Naive thymus-derived CD4-positive, alpha-beta T cell (primary cell): ENCODE data around the gene HOXA10. TPM values are rescaled to one million over a fixed set of nuclear protein-coding genes. Genes with fewer than 3 reads are reported as not detected.
A peak's percentile ranks its signal among the peaks of the same experiment; 100 is the strongest.

ENCODE experiments used
- ATAC-seq: fragments of 150-1000 bp; cut with Tn5 transposase; 2 replicates; pipeline ENCODE4 v1.10.0; 2021; ENCODE audit warnings: mild to moderate bottlenecking, moderate library complexity
- CTCF ChIA-PET: fragments of 350-600 bp; sonication (Branson Sonifier 250); formaldehyde crosslinking; loops from one replicate; lab custom pipeline; 2021; ENCODE audit warnings: antibody characterized with exemption; lab: Charles Lee
- POLR2A ChIA-PET: fragments of 350-600 bp; sonication (Branson Sonifier 250); formaldehyde crosslinking; loops from one replicate; lab custom pipeline; 2021; ENCODE audit warnings: antibody characterized with exemption, inconsistent platforms; lab: Charles Lee
- DNase-seq, 9 donors: peaks; one replicate each; pipeline versions ENCODE4 v3.0.0 to v3.0.0-alpha.2; 2020 to 2022; ENCODE audit warnings: mixed read lengths in 1 of 9
- H3K27ac ChIP-seq: one replicate; pipeline ENCODE4 v1.7.0; 2013; ENCODE audit warnings: mild to moderate bottlenecking, low read depth, low read length, moderate library complexity
- H3K27me3 ChIP-seq, 2 donors: one replicate each; pipeline ENCODE4 v1.7.0; 2013; ENCODE audit warnings: low read length in 2 of 2, mild to moderate bottlenecking in 2 of 2, moderate library complexity in 2 of 2; ENCODE audit not compliant: control insufficient read depth in 2 of 2, insufficient read depth in 2 of 2
- H3K36me3 ChIP-seq, 3 experiments: 1 replicate in 2 of 3; 2 replicates in 1 of 3; pipeline ENCODE4 v1.7.0; 2013; ENCODE audit warnings: low read length in 3 of 3, mild to moderate bottlenecking in 3 of 3, moderate library complexity in 1 of 3; ENCODE audit not compliant: insufficient read depth in 3 of 3, control insufficient read depth in 2 of 3
- H3K4me1 ChIP-seq, 2 donors: one replicate each; pipeline ENCODE4 v1.7.0; 2013; ENCODE audit warnings: low read length in 2 of 2, mild to moderate bottlenecking in 2 of 2, moderate library complexity in 1 of 2; ENCODE audit not compliant: control insufficient read depth in 2 of 2, insufficient read depth in 2 of 2
- H3K4me3 ChIP-seq: 2 replicates; pipeline ENCODE4 v1.7.0; 2013; ENCODE audit warnings: mild to moderate bottlenecking, low read length
- H3K9me3 ChIP-seq, 3 experiments: 1 replicate in 2 of 3; 2 replicates in 1 of 3; pipeline ENCODE4 v1.7.0; 2013; ENCODE audit warnings: low read length in 3 of 3; ENCODE audit not compliant: control insufficient read depth in 2 of 3
- H3K27ac Mint-ChIP-seq, 9 donors: one replicate each; pipeline ENCODE4 v1.8.0; 2020 to 2022; ENCODE audit warnings: mixed read lengths in 9 of 9, mild to moderate bottlenecking in 8 of 9, moderate library complexity in 5 of 9, inconsistent platforms in 2 of 9
- H3K27me3 Mint-ChIP-seq, 5 donors: one replicate each; pipeline ENCODE4 v1.8.0; 2021 to 2022; ENCODE audit warnings: mixed read lengths in 5 of 5, mild to moderate bottlenecking in 1 of 5
- H3K36me3 Mint-ChIP-seq, 5 donors: one replicate each; pipeline ENCODE4 v1.8.0; 2020 to 2022; ENCODE audit warnings: mixed read lengths in 5 of 5, mild to moderate bottlenecking in 3 of 5, inconsistent platforms in 1 of 5
- H3K4me1 Mint-ChIP-seq, 7 donors: one replicate each; pipeline ENCODE4 v1.8.0; 2020 to 2022; ENCODE audit warnings: mixed read lengths in 7 of 7, mild to moderate bottlenecking in 3 of 7, inconsistent platforms in 1 of 7
- H3K4me3 Mint-ChIP-seq, 10 donors: one replicate each; pipeline ENCODE4 v1.8.0; 2020 to 2022; ENCODE audit warnings: mild to moderate bottlenecking in 10 of 10, mixed read lengths in 10 of 10, moderate library complexity in 6 of 10, inconsistent platforms in 2 of 10
- H3K9me3 Mint-ChIP-seq, 11 donors: one replicate each; pipeline ENCODE4 v1.8.0; 2020 to 2022; ENCODE audit warnings: mixed read lengths in 11 of 11, mild to moderate bottlenecking in 4 of 11, inconsistent platforms in 1 of 11, moderate library complexity in 1 of 11
- intact Hi-C, 2 donors: fragments of 100-400 bp; cut with micrococcal nuclease; formaldehyde crosslinking; loops; one replicate each; pipeline ENCODE4 v1.15.1; 2023
- polyA plus RNA-seq, 2 donors: library from polyadenylated mRNA; unstranded; fragments of 300-500 nt; fragmentation: Illumina TruSeq; gene quantifications; one replicate each; pipeline ENCODE4 v1.2.3, GENCODE V29; 2021
- total RNA-seq, 6 experiments: library from RNA in 5 of 6; stranded (reverse) in 5 of 6; gene quantifications; 1 replicate in 5 of 6; 2 replicates in 1 of 6; pipeline ENCODE4 v1.2.3 and lab custom pipeline; 2021 to 2026

Gene HOXA10
- total and polyA plus RNA-seq, 7 experiments from 2014 or later: 0.66 TPM; not detected in 6

GRCh38 chr7:27153526-27153925, 20.6 kb downstream of the HOXA10 start:
- peaks cover 0 to 3% (median 0%) of the 10 kb centered on the region in 5 donors for H3K36me3 Mint-ChIP-seq

GRCh38 chr7:27152816-27153442, 21.2 kb downstream of the HOXA10 start:
- Histone ChIP-seq H3K27me3 (peaks cover 59 to 79% of the 10 kb centered on the region in 2 donors), H3K4me1 (peaks cover 40 to 52% of the 10 kb centered on the region in 2 donors), H3K27ac (no peak overlapping the region), H3K9me3 (no peaks in the 10 kb centered on the region), H3K36me3 (no peaks in the 10 kb centered on the region), H3K4me3 (no peak overlapping the region)
- ChIA-PET CTCF (interaction anchor here (1.3 kb wide), 1 partner anchor 10 kb away, joined by 4 read pairs; no protein-coding TSS in a partner anchor), POLR2A (no interaction called here)
- peaks cover 0 to 7% (median 0%) of the 10 kb centered on the region in 11 donors for H3K9me3 Mint-ChIP-seq
- peaks cover 73 to 96% (median 90%) of the 10 kb centered on the region in 5 donors for H3K27me3 Mint-ChIP-seq
- intact Hi-C loops: loop anchor here (5.0 kb wide), 1 partner anchor 34 kb away; the partner anchor contains the start of gene HOXA11 (in 2 of the 2)
- peaks cover 0 to 3% (median 0%) of the 10 kb centered on the region in 5 donors for H3K36me3 Mint-ChIP-seq
- no peak for DNase-seq
- no peak for ATAC-seq
- H3K4me1 Mint-ChIP-seq: peaks cover 24 to 68% (median 49%) of the 10 kb centered on the region in 7 donors
- peak overlapping the region in 3 of 10 donors; percentile 28 to 80 (median 76) for H3K4me3 Mint-ChIP-seq
- peak overlapping the region in 1 of 9 donors; percentile 48 for H3K27ac Mint-ChIP-seq

More at GRCh38 chr7:27153526-27153925, 20.6 kb downstream of the HOXA10 start:
- Mint-ChIP-seq H3K9me3 (peaks cover 0 to 7% (median 0%) of the 10 kb centered on the region in 11 donors), H3K4me3 (peak overlapping the region in 5 of 10 donors; percentile 3 to 92 (median 28)), H3K27me3 (peaks cover 73 to 96% (median 90%) of the 10 kb centered on the region in 5 donors), H3K27ac (peak overlapping the region in 4 of 9 donors; percentile 1 to 48 (median 27)), H3K4me1 (peaks cover 24 to 68% (median 49%) of the 10 kb centered on the region in 7 donors)
- Histone ChIP-seq H3K4me1 (peaks cover 43 to 51% of the 10 kb centered on the region in 2 donors), H3K27me3 (peaks cover 59 to 78% of the 10 kb centered on the region in 2 donors), H3K9me3 (no peaks in the 10 kb centered on the region), H3K4me3 (no peak overlapping the region), H3K27ac (no peak overlapping the region), H3K36me3 (no peaks in the 10 kb centered on the region)
- ATAC-seq (no peak), DNase-seq (no peak)
- CTCF ChIA-PET: interaction anchor here (1.2 kb wide), 1 partner anchor 15 kb away, joined by 3 read pairs; no protein-coding TSS in a partner anchor
- POLR2A ChIA-PET: interaction anchor here (1.2 kb wide), 1 partner anchor 19 kb away, joined by 4 read pairs; no protein-coding TSS in a partner anchor
- intact Hi-C loops: loop anchor here (5.0 kb wide), 1 partner anchor 34 kb away; the partner anchor contains the start of gene HOXA11 (in 2 of the 2)

GRCh38 chr7:27151931-27152815, 21.9 kb downstream of the HOXA10 start, which contains the start of gene HOXA3:
Gene HOXA3, minus strand, starts transcription at chr7:27152583. Its CDS starts 41,943 bp downstream, at chr7:27110640.
- ATAC-seq (no peak), DNase-seq (peak in 1 of 9 donors; percentile 21)
- Histone ChIP-seq H3K9me3 (no peaks in the 10 kb centered on the region), H3K4me1 (peaks cover 39 to 52% of the 10 kb centered on the region in 2 donors), H3K4me3 (no peak within 1 kb of the TSS), H3K27ac (no peak within 1 kb of the TSS), H3K36me3 (no peaks in the 10 kb centered on the region), H3K27me3 (peaks cover 59 to 71% of the 10 kb centered on the region in 2 donors)
- Mint-ChIP-seq H3K27me3 (peaks cover 70 to 93% (median 86%) of the 10 kb centered on the region in 5 donors), H3K27ac (peak within 1 kb of the TSS in 3 of 9 donors; percentile 2 to 79 (median 69)), H3K4me1 (peaks cover 21 to 67% (median 49%) of the 10 kb centered on the region in 7 donors), H3K4me3 (peak within 1 kb of the TSS; percentile 47 to 80 (median 77)), H3K36me3 (peaks cover 0 to 3% (median 0%) of the 10 kb centered on the region in 5 donors), H3K9me3 (peaks cover 0 to 5% (median 0%) of the 10 kb centered on the region in 11 donors)
- CTCF ChIA-PET: interaction anchor here (1.3 to 4.2 kb wide), 2 partner anchors 10 to 11 kb away, joined by 4 to 42 read pairs; no protein-coding TSS in a partner anchor
- intact Hi-C loops: loop anchor here (2.0 to 5.0 kb wide), 2 partner anchors 35 to 53 kb away; partner anchors contain the start of gene HOXA11 (in 2 of the 2)
- POLR2A ChIA-PET: no interaction called here

- Mint-ChIP-seq H3K27me3 (peaks cover 74 to 93% (median 90%) of the 10 kb centered on the region in 5 donors), H3K9me3 (peaks cover 0 to 4% (median 0%) of the 10 kb centered on the region in 11 donors), H3K36me3 (peaks cover 0 to 3% (median 0%) of the 10 kb centered on the region in 5 donors), H3K4me1 (peaks cover 18 to 70% (median 49%) of the 10 kb centered on the region in 7 donors), H3K4me3 (peak overlapping the region; percentile 47 to 80 (median 77)), H3K27ac (peak overlapping the region in 3 of 9 donors; percentile 2 to 79 (median 69))
- DNase-seq (peak in 2 of 9 donors; percentile 9 to 13), ATAC-seq (no peak)
- Histone ChIP-seq H3K36me3 (no peaks in the 10 kb centered on the region), H3K4me1 (peaks cover 38 to 51% of the 10 kb centered on the region in 2 donors), H3K27me3 (peaks cover 58 to 76% of the 10 kb centered on the region in 2 donors), H3K27ac (no peak overlapping the region), H3K9me3 (no peaks in the 10 kb centered on the region), H3K4me3 (peak overlapping the region; percentile 75)
- intact Hi-C loops: loop anchor here (2.0 to 5.0 kb wide), 2 partner anchors 36 to 53 kb away; partner anchors contain the start of gene HOXA11 (in 2 of the 2)
- POLR2A ChIA-PET: no interaction called here
- CTCF ChIA-PET: interaction anchor here (0.6 to 4.2 kb wide), 4 partner anchors 10 to 1017 kb away, joined by 3 to 42 read pairs (median 4); no protein-coding TSS in a partner anchor
These were observed 22.7 kb downstream of the HOXA10 start for GRCh38 chr7:27151341-27151930.

- Mint-ChIP-seq H3K4me1 (peaks cover 18 to 65% (median 47%) of the 10 kb centered on the region in 7 donors), H3K27me3 (peaks cover 81 to 93% (median 90%) of the 10 kb centered on the region in 5 donors), H3K27ac (peak overlapping the region in 2 of 9 donors; percentile 32 to 79), H3K9me3 (peaks cover 0 to 4% (median 0%) of the 10 kb centered on the region in 11 donors), H3K4me3 (peak overlapping the region; percentile 47 to 80 (median 77)), H3K36me3 (peaks cover 0 to 3% (median 0%) of the 10 kb centered on the region in 5 donors)
- H3K9me3 ChIP-seq: no peaks in the 10 kb centered on the region
- H3K4me3 ChIP-seq: peak overlapping the region; percentile 75
- ATAC-seq (peak; percentile 89), DNase-seq (peak in 8 of 9 donors; percentile 34 to 74 (median 62))
- POLR2A ChIA-PET: no interaction called here
- peaks cover 34 to 44% of the 10 kb centered on the region in 2 donors for H3K4me1 ChIP-seq
- H3K27ac ChIP-seq: no peak overlapping the region
- H3K36me3 ChIP-seq: no peaks in the 10 kb centered on the region
- peaks cover 52 to 73% of the 10 kb centered on the region in 2 donors for H3K27me3 ChIP-seq
- intact Hi-C loops: loop anchor here (1.0 to 5.0 kb wide), 3 partner anchors 11 to 52 kb away; partner anchors contain the start of gene HOXA11 (in 2 of the 2)
- CTCF ChIA-PET: interaction anchor here (0.6 to 4.2 kb wide), 5 partner anchors 8 to 1018 kb away, joined by 3 to 42 read pairs (median 4); no protein-coding TSS in a partner anchor
These were observed 23.4 kb downstream of the HOXA10 start for GRCh38 chr7:27150568-27151340.
